CD4-positive, alpha-beta T cell treated with Interleukin-15 for 4 hours (primary cell): ENCODE results near the gene ACR.
A peak's percentile ranks its signal among the peaks of the same experiment; 100 is the strongest.

Source experiments
- DNase-seq: peaks from one replicate; pipeline ENCODE4 v3.0.0-alpha.2; 2020; ENCODE audit warnings: low spot score

Gene ACR

GRCh38 chr22:50717709-50718351 lies 20.2 kb upstream of the ACR start:
- no peak for DNase-seq

- DNase-seq, result no peak
Observed at GRCh38 chr22:50718352-50718709, 19.7 kb upstream of the ACR start.

GRCh38 chr22:50719814-50720300 lies 18.1 kb upstream of the ACR start:
- DNase-seq, result no peak

- no peak for DNase-seq
Observed at GRCh38 chr22:50720301-50721256, 17.4 kb upstream of the ACR start.

GRCh38 chr22:50721257-50721844 lies 16.7 kb upstream of the ACR start:
- DNase-seq, result no peak

GRCh38 chr22:50722048-50722701 lies 15.8 kb upstream of the ACR start:
- no peak for DNase-seq

- DNase-seq, result no peak
Observed at GRCh38 chr22:50722716-50723428, 15.1 kb upstream of the ACR start.

- DNase-seq, result no peak
Observed at GRCh38 chr22:50723991-50724390, 14.0 kb upstream of the ACR start.

- DNase-seq, result no peak
Observed at GRCh38 chr22:50724616-50725015, 13.4 kb upstream of the ACR start.

- no peak for DNase-seq
Observed at GRCh38 chr22:50725597-50725996, 12.4 kb upstream of the ACR start.

GRCh38 chr22:50726643-50727340 lies 11.2 kb upstream of the ACR start:
- no peak for DNase-seq

- DNase-seq, result no peak
Observed at GRCh38 chr22:50727678-50728522, 10.1 kb upstream of the ACR start.

- no peak for DNase-seq
Observed at GRCh38 chr22:50728523-50728931, 9.5 kb upstream of the ACR start.

GRCh38 chr22:50729391-50730012 lies 8.5 kb upstream of the ACR start:
- DNase-seq, result no peak

GRCh38 chr22:50730013-50730891 lies 7.8 kb upstream of the ACR start:
- no peak for DNase-seq

- DNase-seq, result no peak
Observed at GRCh38 chr22:50730941-50731661, 6.9 kb upstream of the ACR start.

GRCh38 chr22:50731811-50732624 lies 6.0 kb upstream of the ACR start:
- peak; percentile 61 for DNase-seq
